ENCODE results near the gene NCOA5. TPM values are rescaled to one million over a fixed set of nuclear protein-coding genes. Genes with fewer than 3 reads are reported as not detected.
A peak's percentile ranks its signal among the peaks of the same experiment; 100 is the strongest.

Gene NCOA5
- total RNA-seq, 1 donor from 2014 or later = 14.3 TPM

- no peak for ATAC-seq
Measured at GRCh38 chr20:46035713-46036112, 54.0 kb downstream of the NCOA5 start.

GRCh38 chr20:46035253-46035652, 54.5 kb downstream of the NCOA5 start:
- no peak for ATAC-seq

- no peak for ATAC-seq
Measured at GRCh38 chr20:46034039-46034438, 55.7 kb downstream of the NCOA5 start.

GRCh38 chr20:46031701-46032254, 58.0 kb downstream of the NCOA5 start:
- ATAC-seq = peak; percentile 27

GRCh38 chr20:46031014-46031569, 58.7 kb downstream of the NCOA5 start:
- no peak for ATAC-seq

- ATAC-seq = no peak
Measured at GRCh38 chr20:46030284-46031013, 59.3 kb downstream of the NCOA5 start.

GRCh38 chr20:46028772-46029371, 60.9 kb downstream of the NCOA5 start, which contains the start of gene SLC12A5:
SLC12A5 (plus strand) TSS chr20:46029215; CDS start chr20:46029345, 130 bp downstream.
- no peak for ATAC-seq

GRCh38 chr20:46028110-46028509, 61.7 kb downstream of the NCOA5 start:
- ATAC-seq = no peak

GRCh38 chr20:46027245-46027853, 62.4 kb downstream of the NCOA5 start:
- ATAC-seq = no peak

- ATAC-seq = no peak
Measured at GRCh38 chr20:46025376-46025783, 64.4 kb downstream of the NCOA5 start.

- ATAC-seq = no peak
Measured at GRCh38 chr20:46023999-46024398, 65.8 kb downstream of the NCOA5 start.

- no peak for ATAC-seq
Measured at GRCh38 chr20:46023148-46023484, 66.6 kb downstream of the NCOA5 start.

- peak; percentile 37 for ATAC-seq
Measured at GRCh38 chr20:46022411-46023147, 67.2 kb downstream of the NCOA5 start.

GRCh38 chr20:46021361-46022359, 68.1 kb downstream of the NCOA5 start:
- ATAC-seq = peak; percentile 28

GRCh38 chr20:46020555-46020954, 69.2 kb downstream of the NCOA5 start:
- ATAC-seq = no peak

GRCh38 chr20:46018611-46019010, 71.2 kb downstream of the NCOA5 start:
- no peak for ATAC-seq

GRCh38 chr20:46018112-46018511, 71.7 kb downstream of the NCOA5 start:
- no peak for ATAC-seq

GRCh38 chr20:46017272-46017671, 72.5 kb downstream of the NCOA5 start:
- no peak for ATAC-seq

- no peak for ATAC-seq
Measured at GRCh38 chr20:46014517-46015396, 75.0 kb downstream of the NCOA5 start.

GRCh38 chr20:46013829-46014516, 75.8 kb downstream of the NCOA5 start:
- peak; percentile 72 for ATAC-seq

Data from esophagus mucosa (tissue), 1 donor.